Measurements from ENCODE around the gene MED8. TPM values are rescaled to one million over a fixed set of nuclear protein-coding genes. Genes with fewer than 3 reads are reported as not detected.
A peak's percentile ranks its signal among the peaks of the same experiment; 100 is the strongest.

Gene MED8
- total and polyA plus RNA-seq, 2 of the 13 experiments (the other 11 are each of a cell fraction or from before 2014, with no cell fraction given) = 16.9 to 77.4 TPM

DNA sequence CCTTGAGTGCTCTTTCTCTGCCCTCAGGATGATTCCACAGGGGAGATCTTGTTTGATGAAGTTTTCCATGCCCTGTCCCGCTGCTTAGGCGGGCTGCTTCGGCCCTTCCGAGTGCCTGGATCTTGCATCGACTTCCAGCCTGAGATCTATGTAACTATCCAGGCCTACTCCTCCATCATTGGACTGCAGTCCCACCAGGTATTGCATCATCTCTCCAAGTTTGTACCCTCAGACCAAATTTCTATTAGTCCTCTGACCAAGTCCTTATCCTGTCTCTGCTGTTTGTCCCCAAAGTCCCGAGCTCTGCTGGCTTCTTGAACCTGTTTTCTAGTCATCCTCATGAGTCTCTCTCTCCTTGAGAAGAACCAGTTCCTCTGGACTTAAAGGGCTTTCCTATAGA is 14.8 kb upstream of the MED8 start:
- POLR2A ChIA-PET = no interaction called here
- in situ Hi-C loops (cut with HindIII; ENCODE audit: extremely low pct_ligation_motif_present, low pct_unique_long_range_greater_than_20kb) (loop anchor here (25.0 kb wide), 1 partner anchor 492 kb away; no protein-coding TSS in a partner anchor), intact Hi-C loops (cut with micrococcal nuclease; ENCODE audit: unreplicated experiment) (loop anchor here (5.0 kb wide), 1 partner anchor 523 kb away; no protein-coding TSS in a partner anchor)
- no peak overlapping the region for H3K4me3 ChIP-seq (replicated peaks in 1 of 3; ENCODE audit: insufficient read depth in 1 of 3, low read depth in 2 of 3, low read length in 3 of 3)
- WGBS (ENCODE audit: low lambda C conversion rate) = over 99% methylated on average over 6 of the region's 6 CpGs
- ATAC-seq = no peak
- BruUV-seq (replicated peaks) = no TSS peak
- no peaks in the 10 kb centered on the region for H3K9me3 ChIP-seq (ENCODE audit: low read length)
- TF ChIP-seq CEBPB (IDR thresholded peaks at IDR 0.05; ENCODE audit: borderline replicate concordance, low read depth, low read length) (peak; percentile 65), ZNF432 (CRISPR knock-in tag; IDR thresholded peaks at IDR 0.05; ENCODE audit: borderline replicate concordance) (no peak), ZNF577 (CRISPR knock-in tag; IDR thresholded peaks at IDR 0.05; ENCODE audit: borderline replicate concordance, low read depth) (no peak), ATF7 (IDR thresholded peaks at IDR 0.05) (peak; percentile 67), ATF7 (CRISPR knock-in tag; IDR thresholded peaks at IDR 0.05) (no peak), ARHGAP35 (CRISPR knock-in tag; IDR thresholded peaks at IDR 0.05; ENCODE audit: borderline replicate concordance) (no peak), GABPA (IDR thresholded peaks at IDR 0.05; ENCODE audit: low read depth, low read length) (no peak), GABPA (CRISPR knock-in tag; IDR thresholded peaks at IDR 0.05; ENCODE audit: low read depth) (no peak), MAFF (IDR thresholded peaks at IDR 0.05; ENCODE audit: low read depth, low read length) (no peak), BCL6 (CRISPR knock-in tag; IDR thresholded peaks at IDR 0.05) (no peak), NFKBIZ (CRISPR knock-in tag; IDR thresholded peaks at IDR 0.05) (no peak), HNRNPLL (IDR thresholded peaks at IDR 0.05; ENCODE audit: low read depth, low read length, poor library complexity, severe bottlenecking) (no peak), MAFK (conservative IDR thresholded peaks at IDR 0.05 in 1 of 2, IDR thresholded peaks at IDR 0.05 in 1 of 2; ENCODE audit: low read length in 2 of 2) (no peak), POGZ (CRISPR knock-in tag; IDR thresholded peaks at IDR 0.05) (no peak)
- TF ChIP-seq, protein P1, sequence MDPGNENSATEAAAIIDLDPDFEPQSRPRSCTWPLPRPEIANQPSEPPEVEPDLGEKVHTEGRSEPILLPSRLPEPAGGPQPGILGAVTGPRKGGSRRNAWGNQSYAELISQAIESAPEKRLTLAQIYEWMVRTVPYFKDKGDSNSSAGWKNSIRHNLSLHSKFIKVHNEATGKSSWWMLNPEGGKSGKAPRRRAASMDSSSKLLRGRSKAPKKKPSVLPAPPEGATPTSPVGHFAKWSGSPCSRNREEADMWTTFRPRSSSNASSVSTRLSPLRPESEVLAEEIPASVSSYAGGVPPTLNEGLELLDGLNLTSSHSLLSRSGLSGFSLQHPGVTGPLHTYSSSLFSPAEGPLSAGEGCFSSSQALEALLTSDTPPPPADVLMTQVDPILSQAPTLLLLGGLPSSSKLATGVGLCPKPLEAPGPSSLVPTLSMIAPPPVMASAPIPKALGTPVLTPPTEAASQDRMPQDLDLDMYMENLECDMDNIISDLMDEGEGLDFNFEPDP (CRISPR knock-in tag; conservative IDR thresholded peaks at IDR 0.05) = no peak
- CTCF ChIA-PET (ENCODE audit: low intra/inter-chr PET ratio, low total read pairs) = no interaction called here
- no peak overlapping the region for H3K4me2 ChIP-seq (ENCODE audit: low read depth, low read length)
- H3K4me1 ChIP-seq (ENCODE audit: insufficient read depth, low read length) = peaks cover 10% of the 10 kb centered on the region
- no peak overlapping the region for H3K9ac ChIP-seq (ENCODE audit: insufficient read depth, low read depth, low read length)
- FAIRE-seq = no peak
- peaks cover 9 to 24% of the 10 kb centered on the region in 2 experiments; a peak in 4 of 5 replicates for H3K36me3 ChIP-seq (replicated peaks in 1 of 2; ENCODE audit: control insufficient read depth in 1 of 2, insufficient read depth in 2 of 2, low read length in 2 of 2)
- H3K27ac ChIP-seq (ENCODE audit: extremely low read length, insufficient read depth, low read length) = no peak overlapping the region
- no peak for DNase-seq (ENCODE audit: low spot score)
- H3K79me2 ChIP-seq (ENCODE audit: insufficient read depth, low read length) = no peaks in the 10 kb centered on the region
- H4K20me1 ChIP-seq (ENCODE audit: insufficient read depth, low read length) = no peaks in the 10 kb centered on the region
- H3K27me3 ChIP-seq (ENCODE audit: control insufficient read depth in 1 of 2, insufficient read depth in 2 of 2, low read length in 2 of 2) = no peaks in the 10 kb centered on the region
- no peak overlapping the region for H2AFZ ChIP-seq (ENCODE audit: low read length)

Measured in HepG2 (cell line).